Activated CD8-positive, alpha-beta memory T cell treated with anti-CD3 and anti-CD28 coated beads for 1 hour (primary cell): ENCODE results near the gene CNFN.
A peak's percentile ranks its signal among the peaks of the same experiment; 100 is the strongest.

Source experiments
- DNase-seq, 2 donors: peaks; one replicate each; pipeline ENCODE4 v3.0.0-alpha.2; 2020; ENCODE audit warnings: low read depth in 1 of 2; ENCODE audit errors: extremely low read depth in 1 of 2

Gene CNFN

GRCh38 chr19:42410371-42410770 is 20.3 kb upstream of the CNFN start:
- DNase-seq, result no peak

GRCh38 chr19:42409477-42409876 is 19.4 kb upstream of the CNFN start:
- no peak for DNase-seq

GRCh38 chr19:42407816-42408175 is 17.7 kb upstream of the CNFN start:
- DNase-seq, result no peak

GRCh38 chr19:42407085-42407815 is 17.2 kb upstream of the CNFN start:
- DNase-seq, result no peak

GRCh38 chr19:42406111-42406510 is 16.0 kb upstream of the CNFN start:
- DNase-seq, result no peak

GRCh38 chr19:42403586-42403985 is 13.5 kb upstream of the CNFN start:
- no peak for DNase-seq

- DNase-seq, result no peak
Measured at GRCh38 chr19:42402376-42403116, 12.4 kb upstream of the CNFN start.

GRCh38 chr19:42401365-42402303 is 11.5 kb upstream of the CNFN start:
- DNase-seq, result peak; percentile 56 to 64

- no peak for DNase-seq
Measured at GRCh38 chr19:42400404-42400803, 10.3 kb upstream of the CNFN start.

GRCh38 chr19:42397263-42398166 is 7.4 kb upstream of the CNFN start:
- DNase-seq, result no peak

GRCh38 chr19:42396381-42397262 is 6.5 kb upstream of the CNFN start:
- DNase-seq, result peak; percentile 77 to 78

- DNase-seq, result no peak
Measured at GRCh38 chr19:42394751-42395150, 4.7 kb upstream of the CNFN start.

GRCh38 chr19:42392165-42392564 is 2.1 kb upstream of the CNFN start:
- no peak for DNase-seq

- no peak for DNase-seq
Measured at GRCh38 chr19:42388851-42389489, 1.1 kb downstream of the CNFN start.

- peak; percentile 19 to 46 for DNase-seq
Measured at GRCh38 chr19:42386974-42387707, 3.0 kb downstream of the CNFN start.

GRCh38 chr19:42380155-42380554 is 9.9 kb downstream of the CNFN start:
- no peak for DNase-seq

GRCh38 chr19:42378225-42379215 is 11.6 kb downstream of the CNFN start:
- no peak for DNase-seq
